HEK293T (cell line): Measurements from ENCODE around the gene SFXN3.

Experiments
- SP1 ChIP-seq: fragments of 450-650 bp; IDR thresholded peaks from 2 replicates; pipeline ENCODE4 v1.6.1; 2017
- ZNF384 ChIP-seq: fragments of 450-650 bp; IDR thresholded peaks from 2 replicates; pipeline ENCODE4 v1.6.1; 2016

DNA sequence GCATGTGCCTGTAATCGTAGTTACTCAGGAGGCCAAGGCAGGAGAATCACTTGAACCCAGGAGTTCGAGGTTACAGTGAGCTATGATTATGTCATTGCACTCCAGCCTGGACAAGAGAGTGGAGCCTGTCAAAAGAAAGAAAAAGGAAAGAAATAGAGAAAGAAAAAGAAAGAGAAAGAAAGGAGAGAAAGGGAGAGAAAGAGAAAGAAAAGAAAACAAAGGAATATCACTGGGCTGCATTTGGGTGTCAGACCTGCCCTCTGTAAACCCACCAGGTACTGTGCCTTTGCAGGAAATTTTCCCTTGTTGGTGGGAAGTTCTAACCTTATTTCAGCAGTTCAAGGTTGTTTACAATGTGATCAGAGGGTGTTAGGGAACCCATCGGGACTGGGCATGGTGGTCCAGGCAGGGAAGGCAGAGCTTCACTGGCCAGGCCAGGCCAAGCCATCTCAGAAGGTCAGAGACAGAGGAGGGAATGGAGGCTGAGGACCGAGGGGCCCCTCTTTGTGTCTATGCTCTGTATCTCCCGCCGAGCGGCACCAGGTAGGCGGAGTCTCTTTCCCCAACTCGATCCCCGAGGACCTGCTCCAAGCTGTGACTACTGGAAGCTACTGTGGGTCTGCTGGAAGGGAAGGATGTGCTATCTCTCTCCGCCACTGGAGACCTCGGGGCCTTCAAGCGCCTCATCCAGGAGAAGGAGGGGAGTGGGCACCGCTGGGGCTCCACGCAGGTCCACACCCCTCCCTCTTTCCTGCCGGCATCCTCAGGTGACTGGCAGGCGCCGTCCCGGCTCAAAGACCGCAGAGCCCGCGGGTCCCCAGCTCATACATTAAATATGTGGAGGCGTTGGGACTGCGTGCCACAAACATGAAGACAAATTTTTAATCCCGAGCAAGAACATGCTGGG lies 15.6 kb downstream of the SFXN3 start:
- TF ChIP-seq ZNF384 (no peak), SP1 (no peak)
